Measurements from ENCODE around the gene SH3BP4. TPM values are rescaled to one million over a fixed set of nuclear protein-coding genes. Genes with fewer than 3 reads are reported as not detected.

Gene SH3BP4
- total and polyA plus RNA-seq, 2 donors (not counting 1 experiment from before 2014, with no cell fraction given) = 1.00 to 1.3 TPM

DNA sequence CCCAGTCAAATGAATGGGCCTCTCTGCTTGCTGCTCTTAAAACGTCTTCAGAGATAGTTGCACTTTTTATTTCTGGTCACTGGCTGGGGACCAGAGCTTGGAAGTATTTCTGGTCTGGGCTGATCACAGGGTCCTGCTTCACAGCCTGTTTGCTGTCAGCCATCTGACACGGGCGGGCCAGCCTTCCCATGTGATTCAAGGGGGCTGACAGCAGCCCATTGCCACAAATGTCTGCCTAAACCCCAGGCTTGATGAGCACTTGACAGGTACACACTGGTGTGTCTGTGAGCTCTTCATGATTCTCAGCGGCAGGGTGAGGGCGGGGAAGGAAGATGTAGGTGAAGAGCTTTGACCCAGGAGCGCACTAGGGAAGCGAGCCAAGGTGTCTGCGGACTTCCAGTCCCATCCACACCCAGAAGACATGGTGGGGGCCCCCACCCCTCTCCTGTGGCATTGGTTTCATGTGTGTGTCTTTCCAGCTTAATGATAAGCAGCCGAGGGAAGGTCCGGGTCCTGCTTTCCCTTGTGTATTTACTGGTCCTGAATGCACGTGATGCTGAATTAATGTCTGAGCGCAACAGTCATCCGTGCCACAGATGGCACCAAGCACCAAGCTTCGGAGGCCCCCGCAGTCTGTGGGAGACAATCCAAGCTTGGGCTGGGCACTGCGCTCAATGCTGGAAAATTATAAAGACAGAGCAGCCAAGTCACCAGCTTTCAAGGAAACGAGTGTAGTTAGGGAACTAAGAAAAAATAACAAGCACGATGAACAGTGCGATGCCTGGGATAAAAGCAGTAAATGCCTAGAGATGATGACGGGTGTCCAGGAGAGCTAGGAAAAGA is 73.3 kb downstream of the SH3BP4 start:
- Mint-ChIP-seq H3K9me3 (ENCODE audit: insufficient read depth) (no peaks in the 10 kb centered on the region), H3K4me3 (no peak overlapping the region), H3K27me3 (peaks cover 8% of the 10 kb centered on the region), H3K4me1 (no peaks in the 10 kb centered on the region), H3K27ac (no peak overlapping the region)
- no peaks in the 10 kb centered on the region for H4K20me1 ChIP-seq (ENCODE audit: control insufficient read depth, insufficient read depth, low read length, poor library complexity, severe bottlenecking)
- no peaks in the 10 kb centered on the region for H3K27me3 ChIP-seq (replicated peaks in 1 of 4; ENCODE audit: control extremely low read depth in 1 of 4, control insufficient read depth in 3 of 4, insufficient read depth in 4 of 4, low read length in 3 of 4)
- H3K27ac ChIP-seq (ENCODE audit: low read length in 2 of 2) = no peak overlapping the region
- WGBS (ENCODE audit: insufficient coverage) = 90% methylated on average over 19 of the region's 20 CpGs
- no peaks in the 10 kb centered on the region for H3K36me3 ChIP-seq (replicated peaks in 1 of 2; ENCODE audit: control extremely low read depth in 1 of 2, control insufficient read depth in 1 of 2, extremely low read depth in 1 of 2, insufficient read depth in 2 of 2, low read length in 1 of 2)
- intact Hi-C loops (cut with micrococcal nuclease) = no loop called here
- POLR2A ChIA-PET = no interaction called here
- DNase-seq (no peak), ATAC-seq (ENCODE audit: low read depth) (no peak)
- TF ChIP-seq, protein P1, sequence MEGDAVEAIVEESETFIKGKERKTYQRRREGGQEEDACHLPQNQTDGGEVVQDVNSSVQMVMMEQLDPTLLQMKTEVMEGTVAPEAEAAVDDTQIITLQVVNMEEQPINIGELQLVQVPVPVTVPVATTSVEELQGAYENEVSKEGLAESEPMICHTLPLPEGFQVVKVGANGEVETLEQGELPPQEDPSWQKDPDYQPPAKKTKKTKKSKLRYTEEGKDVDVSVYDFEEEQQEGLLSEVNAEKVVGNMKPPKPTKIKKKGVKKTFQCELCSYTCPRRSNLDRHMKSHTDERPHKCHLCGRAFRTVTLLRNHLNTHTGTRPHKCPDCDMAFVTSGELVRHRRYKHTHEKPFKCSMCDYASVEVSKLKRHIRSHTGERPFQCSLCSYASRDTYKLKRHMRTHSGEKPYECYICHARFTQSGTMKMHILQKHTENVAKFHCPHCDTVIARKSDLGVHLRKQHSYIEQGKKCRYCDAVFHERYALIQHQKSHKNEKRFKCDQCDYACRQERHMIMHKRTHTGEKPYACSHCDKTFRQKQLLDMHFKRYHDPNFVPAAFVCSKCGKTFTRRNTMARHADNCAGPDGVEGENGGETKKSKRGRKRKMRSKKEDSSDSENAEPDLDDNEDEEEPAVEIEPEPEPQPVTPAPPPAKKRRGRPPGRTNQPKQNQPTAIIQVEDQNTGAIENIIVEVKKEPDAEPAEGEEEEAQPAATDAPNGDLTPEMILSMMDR (IDR thresholded peaks at IDR 0.05) = no peak
- TF ChIP-seq EZH2 (IDR thresholded peaks at IDR 0.05; ENCODE audit: borderline replicate concordance, insufficient read depth, low read depth, low read length, poor library complexity, severe bottlenecking) = no peak
- no peaks in the 10 kb centered on the region for H3K4me1 ChIP-seq (ENCODE audit: control insufficient read depth in 2 of 2, insufficient read depth in 2 of 2, low read length in 2 of 2)
- no peaks in the 10 kb centered on the region for H3K79me2 ChIP-seq (ENCODE audit: control insufficient read depth, insufficient read depth, low read length)
- H3K9me3 ChIP-seq (ENCODE audit: control extremely low read depth in 1 of 3, control insufficient read depth in 2 of 3, insufficient read depth in 1 of 3, low read length in 2 of 3) = peaks cover 0 to 3% (median 0%) of the 10 kb centered on the region in 3 donors
- H3K9ac ChIP-seq (ENCODE audit: low read length) = no peak overlapping the region
- no peak overlapping the region for H3K4me3 ChIP-seq (ENCODE audit: control extremely low read depth in 1 of 5, extremely low read depth in 1 of 5, insufficient read depth in 1 of 5, low read depth in 2 of 5, low read length in 4 of 5)
- no peak overlapping the region for H3K4me2 ChIP-seq (replicated peaks; ENCODE audit: low read depth, low read length, poor library complexity, severe bottlenecking)
- CTCF ChIA-PET = no interaction called here
- no peak overlapping the region for H2AFZ ChIP-seq (ENCODE audit: insufficient read depth, low read depth, low read length, poor library complexity, severe bottlenecking)

DNA sequence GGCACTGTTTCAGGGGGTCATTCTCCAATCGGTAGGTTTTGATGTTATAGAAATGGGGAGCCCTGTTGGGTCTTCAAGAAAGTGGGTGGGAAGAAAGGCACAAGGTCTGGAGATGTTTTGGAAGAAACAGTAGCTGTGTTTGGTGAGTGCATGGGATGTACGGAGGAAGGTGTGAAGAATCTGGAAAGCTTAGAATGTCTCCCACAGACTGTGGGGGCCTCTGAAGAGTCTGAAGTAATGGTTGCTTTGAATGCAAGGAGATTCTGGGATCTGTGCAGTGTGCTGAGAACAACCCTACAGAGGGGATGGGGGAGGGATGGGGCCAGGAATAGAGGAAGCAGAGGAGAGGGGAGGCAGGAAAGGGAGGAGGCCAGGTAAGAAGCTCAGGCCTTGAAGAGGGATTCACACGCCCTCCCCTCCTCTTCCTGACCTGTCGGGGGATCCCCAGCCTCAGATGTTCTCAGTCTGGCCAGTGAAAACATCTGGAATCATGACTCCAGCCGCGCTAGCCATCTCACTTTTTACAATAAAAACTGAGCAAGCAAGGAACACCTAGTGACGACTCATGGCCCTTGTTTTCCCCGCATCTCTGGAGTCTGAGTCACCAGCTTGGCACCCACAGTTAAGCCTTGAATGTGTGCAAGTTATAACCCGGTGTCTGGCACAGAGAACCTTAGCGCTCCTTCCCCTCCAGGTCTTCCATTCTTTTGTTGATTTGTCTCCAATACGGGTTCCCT is 74.2 kb downstream of the SH3BP4 start:
- ATAC-seq (ENCODE audit: low read depth) (no peak), DNase-seq (no peak)
- no peak for TF ChIP-seq EZH2 (IDR thresholded peaks at IDR 0.05; ENCODE audit: borderline replicate concordance, insufficient read depth, low read depth, low read length, poor library complexity, severe bottlenecking)
- TF ChIP-seq, protein P1 (IDR thresholded peaks at IDR 0.05) = no peak
- no peaks in the 10 kb centered on the region for H3K27me3 ChIP-seq (replicated peaks in 1 of 4; ENCODE audit: control extremely low read depth in 1 of 4, control insufficient read depth in 3 of 4, insufficient read depth in 4 of 4, low read length in 3 of 4)
- no peak overlapping the region for H3K27ac ChIP-seq (ENCODE audit: low read length in 2 of 2)
- H2AFZ ChIP-seq (ENCODE audit: insufficient read depth, low read depth, low read length, poor library complexity, severe bottlenecking) = no peak overlapping the region
- Mint-ChIP-seq H3K27ac (no peak overlapping the region), H3K9me3 (ENCODE audit: insufficient read depth) (no peaks in the 10 kb centered on the region), H3K27me3 (peaks cover 8% of the 10 kb centered on the region), H3K4me1 (no peaks in the 10 kb centered on the region), H3K4me3 (no peak overlapping the region)
- ChIA-PET POLR2A (no interaction called here), CTCF (no interaction called here)
- no peak overlapping the region for H3K4me2 ChIP-seq (replicated peaks; ENCODE audit: low read depth, low read length, poor library complexity, severe bottlenecking)
- H3K9ac ChIP-seq (ENCODE audit: low read length) = no peak overlapping the region
- H4K20me1 ChIP-seq (ENCODE audit: control insufficient read depth, insufficient read depth, low read length, poor library complexity, severe bottlenecking) = no peaks in the 10 kb centered on the region
- intact Hi-C loops (cut with micrococcal nuclease) = no loop called here
- H3K4me1 ChIP-seq (ENCODE audit: control insufficient read depth in 2 of 2, insufficient read depth in 2 of 2, low read length in 2 of 2) = no peaks in the 10 kb centered on the region
- H3K4me3 ChIP-seq (ENCODE audit: control extremely low read depth in 1 of 5, extremely low read depth in 1 of 5, insufficient read depth in 1 of 5, low read depth in 2 of 5, low read length in 4 of 5) = no peak overlapping the region
- WGBS (ENCODE audit: insufficient coverage) = 84% methylated on average over 11 of the region's 11 CpGs
- H3K36me3 ChIP-seq (replicated peaks in 1 of 2; ENCODE audit: control extremely low read depth in 1 of 2, control insufficient read depth in 1 of 2, extremely low read depth in 1 of 2, insufficient read depth in 2 of 2, low read length in 1 of 2) = no peaks in the 10 kb centered on the region
- peaks cover 0 to 3% (median 0%) of the 10 kb centered on the region in 3 donors for H3K9me3 ChIP-seq (ENCODE audit: control extremely low read depth in 1 of 3, control insufficient read depth in 2 of 3, insufficient read depth in 1 of 3, low read length in 2 of 3)
- H3K79me2 ChIP-seq (ENCODE audit: control insufficient read depth, insufficient read depth, low read length) = no peaks in the 10 kb centered on the region
